ENCODE measurements around the gene HES4.

DNA sequence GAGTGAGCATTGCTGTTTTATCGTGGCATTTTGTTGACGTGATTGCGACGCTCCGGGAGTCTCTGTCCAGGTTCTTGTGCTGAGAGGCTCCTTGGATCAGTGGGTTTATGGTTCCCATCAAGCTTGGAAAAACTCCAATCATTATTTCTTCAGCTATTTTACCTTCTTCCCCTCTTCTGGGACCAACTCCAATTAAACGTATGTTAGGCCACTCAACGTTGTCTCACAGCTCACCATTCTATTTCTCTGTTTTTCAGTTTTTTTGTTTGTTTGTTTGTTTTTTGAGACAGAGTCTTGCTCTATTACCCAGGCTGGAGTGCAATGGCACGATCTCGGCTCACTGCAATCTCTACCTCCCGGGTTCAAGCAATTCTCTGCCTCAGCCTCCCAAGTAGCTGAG is 8.0 kb downstream of the HES4 start:
- TF ChIP-seq NR2F1 (conservative IDR thresholded peaks at IDR 0.05): no peak
- TF ChIP-seq, protein P1, sequence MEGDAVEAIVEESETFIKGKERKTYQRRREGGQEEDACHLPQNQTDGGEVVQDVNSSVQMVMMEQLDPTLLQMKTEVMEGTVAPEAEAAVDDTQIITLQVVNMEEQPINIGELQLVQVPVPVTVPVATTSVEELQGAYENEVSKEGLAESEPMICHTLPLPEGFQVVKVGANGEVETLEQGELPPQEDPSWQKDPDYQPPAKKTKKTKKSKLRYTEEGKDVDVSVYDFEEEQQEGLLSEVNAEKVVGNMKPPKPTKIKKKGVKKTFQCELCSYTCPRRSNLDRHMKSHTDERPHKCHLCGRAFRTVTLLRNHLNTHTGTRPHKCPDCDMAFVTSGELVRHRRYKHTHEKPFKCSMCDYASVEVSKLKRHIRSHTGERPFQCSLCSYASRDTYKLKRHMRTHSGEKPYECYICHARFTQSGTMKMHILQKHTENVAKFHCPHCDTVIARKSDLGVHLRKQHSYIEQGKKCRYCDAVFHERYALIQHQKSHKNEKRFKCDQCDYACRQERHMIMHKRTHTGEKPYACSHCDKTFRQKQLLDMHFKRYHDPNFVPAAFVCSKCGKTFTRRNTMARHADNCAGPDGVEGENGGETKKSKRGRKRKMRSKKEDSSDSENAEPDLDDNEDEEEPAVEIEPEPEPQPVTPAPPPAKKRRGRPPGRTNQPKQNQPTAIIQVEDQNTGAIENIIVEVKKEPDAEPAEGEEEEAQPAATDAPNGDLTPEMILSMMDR (IDR thresholded peaks at IDR 0.05 in 2 of 3, conservative IDR thresholded peaks at IDR 0.05 in 1 of 3; ENCODE audit: control insufficient read depth in 2 of 3, extremely low read depth in 1 of 3, insufficient read depth in 1 of 3, low read depth in 3 of 3, low read length in 3 of 3): no peak

All from GM12878 (cell line).